SJCRH30 (cell line): ENCODE data around the gene CXCL17. TPM values are rescaled to one million over a fixed set of nuclear protein-coding genes. Genes with fewer than 3 reads are reported as not detected.
"Not testable (repeated sequence)": the region's sequence is repeated elsewhere in the genome, so short reads cannot be mapped to it uniquely, and the experiment has no call there.

ENCODE experiments used
- DNase-seq, 2 experiments: peaks; one replicate each; pipeline ENCODE4 v3.0.0-alpha.2; 2015 to 2020
- H3K27ac ChIP-seq: fragments of 250-450 bp; sonication (Bioruptor Pico); 2 replicates; pipeline ENCODE4 v1.5.1; 2020; ENCODE audit warnings: mild to moderate bottlenecking, moderate library complexity
- H3K27me3 ChIP-seq: fragments of 250-450 bp; sonication (Bioruptor Pico); 2 replicates; pipeline ENCODE4 v1.5.1; 2020; ENCODE audit warnings: mild to moderate bottlenecking, moderate library complexity
- H3K36me3 ChIP-seq: fragments of 250-450 bp; sonication (Bioruptor Pico); 2 replicates; pipeline ENCODE4 v1.5.1; 2020; ENCODE audit warnings: mild to moderate bottlenecking, moderate library complexity
- H3K4me1 ChIP-seq: fragments of 250-450 bp; sonication (Bioruptor Pico); 2 replicates; pipeline ENCODE4 v1.5.1; 2020; ENCODE audit warnings: mild to moderate bottlenecking, moderate library complexity
- H3K4me3 ChIP-seq: fragments of 250-450 bp; sonication (Bioruptor Pico); 2 replicates; pipeline ENCODE4 v1.5.1; 2020; ENCODE audit warnings: mild to moderate bottlenecking, moderate library complexity
- H3K9me3 ChIP-seq: fragments of 250-450 bp; sonication (Bioruptor Pico); replicated peaks from 2 replicates; pipeline ENCODE4 v1.5.1; 2020; ENCODE audit warnings: mild to moderate bottlenecking, moderate library complexity
- total RNA-seq: library from RNA; depleted of rRNA; stranded (reverse); fragments of >200 nt; shearing (Covaris generic); gene quantifications from 2 replicates; pipeline ENCODE4 v1.2.3, GENCODE V29; 2014; rRNA removed

CXCL17 gene, protein sequence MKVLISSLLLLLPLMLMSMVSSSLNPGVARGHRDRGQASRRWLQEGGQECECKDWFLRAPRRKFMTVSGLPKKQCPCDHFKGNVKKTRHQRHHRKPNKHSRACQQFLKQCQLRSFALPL
- total RNA-seq = not detected in 2 replicates

DNA sequence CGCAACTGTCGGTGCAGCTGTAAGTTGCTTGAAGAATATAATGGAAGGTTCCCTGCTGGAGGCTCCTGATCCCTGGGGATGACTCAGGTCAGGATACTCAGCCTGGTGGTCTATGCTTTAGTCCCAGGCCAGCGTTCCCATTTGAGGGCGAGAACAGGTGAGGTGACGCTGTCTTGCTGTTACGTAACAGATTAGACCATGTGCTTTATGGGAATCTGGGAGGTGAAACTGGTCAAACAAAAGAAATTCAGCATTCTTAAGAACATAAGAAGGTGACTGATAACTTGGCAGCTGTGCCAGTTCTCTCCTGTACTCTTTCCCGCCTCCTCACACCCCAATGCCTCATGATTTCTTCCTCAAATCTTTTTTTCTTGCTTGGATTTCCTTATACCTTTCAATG lies at the start of gene CXCL17:
TSS of gene CXCL17 (minus strand) at position 114 of the 400 bp plus-strand sequence. CDS start 114 bp downstream, outside the sequence.
- H3K4me3 ChIP-seq = no peak within 1 kb of the TSS
- H3K27ac ChIP-seq = no peak within 1 kb of the TSS
- H3K36me3 ChIP-seq = no peaks in the 10 kb centered on the region
- no peaks in the 10 kb centered on the region for H3K9me3 ChIP-seq
- H3K27me3 ChIP-seq = no peaks in the 10 kb centered on the region
- peak; percentile 11 to 37 for DNase-seq
- peaks cover 9% of the 10 kb centered on the region; the same call in 1 of the 2 replicates for H3K4me1 ChIP-seq

GRCh38 chr19:42488783-42489521 lies 46.2 kb upstream of the CXCL17 start:
- H3K27me3 ChIP-seq = peaks cover 7% of the 10 kb centered on the region; the same call in 1 of the 2 replicates
- DNase-seq = peak in 1 of 2 experiments; percentile 6
- no peak overlapping the region for H3K27ac ChIP-seq
- no peaks in the 10 kb centered on the region for H3K36me3 ChIP-seq
- no peaks in the 10 kb centered on the region for H3K9me3 ChIP-seq
- no peak overlapping the region for H3K4me3 ChIP-seq
- no peaks in the 10 kb centered on the region for H3K4me1 ChIP-seq

DNA sequence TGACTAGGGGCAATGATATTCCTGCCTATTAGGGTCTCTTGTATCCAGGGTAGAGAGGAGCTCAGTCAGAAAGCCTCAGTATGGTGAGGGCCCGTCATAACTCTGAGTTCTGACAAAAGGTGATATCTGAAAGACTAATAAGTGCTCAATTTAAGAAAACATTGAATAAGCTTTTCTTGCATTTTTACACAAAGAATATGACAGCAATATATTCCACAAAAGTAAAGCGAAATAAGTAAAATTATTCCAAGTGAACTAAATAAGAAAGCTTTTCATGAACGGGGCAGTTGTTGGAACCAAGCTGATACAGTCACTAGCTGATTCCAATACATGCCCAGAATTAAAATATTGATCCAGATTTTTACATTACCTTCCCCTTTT lies 45.0 kb upstream of the CXCL17 start:
- H3K9me3 ChIP-seq = no peaks in the 10 kb centered on the region
- no peak overlapping the region for H3K27ac ChIP-seq
- no peak for DNase-seq
- no peaks in the 10 kb centered on the region for H3K4me1 ChIP-seq
- H3K27me3 ChIP-seq = peaks cover 7% of the 10 kb centered on the region; the same call in 1 of the 2 replicates
- H3K4me3 ChIP-seq = no peak overlapping the region
- no peaks in the 10 kb centered on the region for H3K36me3 ChIP-seq

DNA sequence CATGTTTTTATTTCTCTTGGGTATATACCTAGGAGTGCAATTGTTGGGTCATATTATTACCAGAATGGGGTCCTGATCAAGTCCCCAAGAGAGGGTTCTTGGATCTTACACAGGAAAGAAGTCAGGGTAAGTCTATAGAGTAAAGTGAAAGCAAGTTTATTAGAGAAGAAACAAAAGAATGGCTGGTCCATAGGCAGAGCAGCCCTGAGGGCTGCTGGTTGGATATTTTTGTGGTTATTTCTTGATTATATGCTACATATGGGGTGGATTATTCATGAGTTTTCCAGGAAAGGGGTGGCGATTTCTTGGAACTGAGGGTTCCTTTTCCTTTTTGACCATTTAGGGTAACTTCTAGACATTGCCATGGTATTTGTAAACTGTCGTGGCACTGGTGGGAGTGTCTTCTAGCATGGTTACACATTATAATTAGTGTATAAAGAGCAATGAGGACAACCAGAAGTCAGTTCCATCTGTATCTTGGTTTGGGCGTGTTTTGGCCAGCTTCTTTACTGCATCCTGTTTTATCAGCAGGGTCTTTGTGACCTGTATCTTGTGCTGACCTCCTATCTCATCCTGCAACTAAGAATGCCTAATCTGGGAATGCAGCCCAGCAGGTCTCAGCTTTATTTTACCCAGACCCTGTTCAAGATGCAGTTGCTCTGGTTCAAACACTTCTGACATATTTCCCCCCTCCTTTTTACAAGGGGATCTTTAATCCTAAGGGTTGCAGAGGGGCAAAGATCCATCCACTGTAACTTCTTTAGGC lies 44.5 kb upstream of the CXCL17 start:
- no peak overlapping the region for H3K27ac ChIP-seq
- H3K4me1 ChIP-seq = no peaks in the 10 kb centered on the region
- DNase-seq = no peak
- H3K4me3 ChIP-seq = no peak overlapping the region
- no peaks in the 10 kb centered on the region for H3K36me3 ChIP-seq
- no peaks in the 10 kb centered on the region for H3K9me3 ChIP-seq
- H3K27me3 ChIP-seq = peaks cover 7% of the 10 kb centered on the region; the same call in 1 of the 2 replicates

DNA sequence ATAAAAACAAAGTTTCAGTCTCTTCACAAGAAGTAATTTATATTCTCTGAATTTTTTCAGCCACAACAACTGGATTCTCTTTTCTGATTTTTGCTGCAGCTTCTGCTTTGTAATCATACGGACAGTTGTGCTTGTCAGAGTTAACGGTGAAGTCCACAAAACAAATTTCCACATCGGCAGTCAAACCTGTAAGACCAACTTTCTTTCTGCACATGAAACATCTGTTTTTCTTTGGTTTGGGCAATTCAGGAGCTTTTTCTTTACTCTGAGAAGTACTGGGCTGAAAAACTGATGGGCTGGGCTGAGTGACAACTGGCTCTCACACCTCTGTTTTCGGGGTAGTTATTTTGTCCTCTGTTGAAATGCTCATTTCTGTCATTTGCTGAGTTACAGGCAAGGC lies 42.3 kb upstream of the CXCL17 start:
- DNase-seq, H3K9me3 ChIP-seq, H3K36me3 ChIP-seq, H3K27me3 ChIP-seq, H3K27ac ChIP-seq, H3K4me3 ChIP-seq, H3K4me1 ChIP-seq: not testable (repeated sequence)

DNA sequence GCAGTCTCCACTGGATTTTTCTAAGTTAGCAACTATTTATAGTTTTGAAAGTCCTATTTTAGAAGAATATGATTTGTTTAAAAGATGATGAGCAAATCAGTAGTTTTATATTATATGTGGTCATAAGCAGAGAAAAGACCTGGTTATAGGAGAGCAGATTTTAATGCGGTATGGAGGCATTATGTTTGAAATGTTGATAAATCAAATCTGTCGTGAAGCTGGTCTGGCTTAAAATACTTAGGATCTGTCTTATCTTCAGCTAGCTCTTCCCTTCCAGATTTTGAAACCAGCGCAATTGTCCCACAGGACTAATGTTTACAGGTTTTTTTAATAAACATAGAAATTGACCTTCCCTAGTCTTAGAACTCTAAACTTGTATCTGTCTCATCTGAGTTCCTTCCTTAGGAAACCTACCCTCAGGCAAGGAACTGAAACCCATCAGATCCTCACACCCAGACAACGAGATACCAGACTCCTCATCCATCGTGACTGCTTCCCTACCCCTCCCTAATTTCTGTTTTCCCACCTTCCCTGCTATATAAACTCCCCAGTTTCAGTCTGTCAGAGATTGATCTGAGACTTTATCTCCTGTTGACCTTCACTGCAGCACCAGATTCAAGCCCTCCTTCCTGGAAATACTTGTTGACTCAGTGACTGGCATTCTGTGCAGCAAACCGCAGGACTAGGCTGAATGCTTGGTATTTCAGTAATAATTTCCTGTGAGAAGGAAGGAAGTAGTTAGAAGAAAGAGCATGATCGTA lies 37.8 kb upstream of the CXCL17 start:
- Histone ChIP-seq H3K36me3 (no peaks in the 10 kb centered on the region), H3K27ac (no peak overlapping the region), H3K9me3 (no peaks in the 10 kb centered on the region), H3K4me3 (no peak overlapping the region), H3K4me1 (no peaks in the 10 kb centered on the region), H3K27me3 (no peaks in the 10 kb centered on the region)
- DNase-seq = no peak

GRCh38 chr19:42479736-42480135 lies 37.0 kb upstream of the CXCL17 start:
- H3K36me3 ChIP-seq = no peaks in the 10 kb centered on the region
- H3K4me1 ChIP-seq = no peaks in the 10 kb centered on the region
- H3K9me3 ChIP-seq = no peaks in the 10 kb centered on the region
- DNase-seq = no peak
- H3K27ac ChIP-seq = no peak overlapping the region
- no peak overlapping the region for H3K4me3 ChIP-seq
- H3K27me3 ChIP-seq = no peaks in the 10 kb centered on the region

GRCh38 chr19:42478765-42479311 lies 36.1 kb upstream of the CXCL17 start:
- Histone ChIP-seq H3K9me3 (no peaks in the 10 kb centered on the region), H3K27ac (no peak overlapping the region), H3K4me1 (no peaks in the 10 kb centered on the region), H3K36me3 (no peaks in the 10 kb centered on the region), H3K27me3 (no peaks in the 10 kb centered on the region), H3K4me3 (no peak overlapping the region)
- DNase-seq = no peak

DNA sequence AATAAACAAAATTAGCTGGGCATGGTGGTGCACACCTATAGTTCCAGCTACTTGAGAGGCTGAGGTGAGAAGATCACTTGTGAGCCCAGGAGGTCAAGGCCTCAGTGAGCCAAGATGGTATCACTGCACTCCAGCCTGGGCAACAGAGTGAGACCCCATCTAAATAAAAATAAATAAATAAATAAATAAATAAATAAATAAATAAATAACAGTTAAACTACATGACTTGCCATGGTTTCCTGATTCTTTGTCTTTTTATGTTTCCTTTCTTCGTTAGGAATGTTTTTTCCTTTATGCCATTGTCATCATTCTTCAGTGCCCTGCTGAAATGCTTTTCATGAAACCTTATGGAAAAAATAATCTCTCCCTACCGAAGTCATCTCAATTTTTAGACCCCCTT lies 35.2 kb upstream of the CXCL17 start:
- H3K9me3 ChIP-seq = no peaks in the 10 kb centered on the region
- no peak for DNase-seq
- H3K27ac ChIP-seq = no peak overlapping the region
- no peak overlapping the region for H3K4me3 ChIP-seq
- no peaks in the 10 kb centered on the region for H3K27me3 ChIP-seq
- H3K36me3 ChIP-seq = no peaks in the 10 kb centered on the region
- H3K4me1 ChIP-seq = no peaks in the 10 kb centered on the region

DNA sequence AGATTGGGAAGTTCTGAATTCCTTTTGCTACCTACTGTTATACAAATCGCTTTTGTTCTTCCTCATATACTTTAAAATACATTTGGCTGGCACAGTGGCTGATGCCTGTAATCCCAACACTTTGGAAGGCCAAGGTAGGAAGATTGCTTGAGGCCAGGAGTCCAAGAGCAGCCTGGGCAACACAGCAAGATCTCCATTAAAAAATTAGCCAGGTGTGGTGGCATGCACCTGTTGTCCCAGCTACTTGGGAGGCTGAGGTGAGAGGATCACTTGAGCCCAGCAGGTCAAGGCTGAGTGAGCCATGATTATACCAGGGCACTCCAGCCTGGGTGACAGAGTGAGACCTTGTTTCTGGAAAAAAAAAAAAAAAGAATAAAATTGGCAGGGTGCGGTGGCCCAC lies 34.4 kb upstream of the CXCL17 start:
- H3K4me1 ChIP-seq = no peaks in the 10 kb centered on the region
- no peaks in the 10 kb centered on the region for H3K36me3 ChIP-seq
- no peak overlapping the region for H3K4me3 ChIP-seq
- no peaks in the 10 kb centered on the region for H3K9me3 ChIP-seq
- DNase-seq = no peak
- no peak overlapping the region for H3K27ac ChIP-seq
- H3K27me3 ChIP-seq = no peaks in the 10 kb centered on the region

DNA sequence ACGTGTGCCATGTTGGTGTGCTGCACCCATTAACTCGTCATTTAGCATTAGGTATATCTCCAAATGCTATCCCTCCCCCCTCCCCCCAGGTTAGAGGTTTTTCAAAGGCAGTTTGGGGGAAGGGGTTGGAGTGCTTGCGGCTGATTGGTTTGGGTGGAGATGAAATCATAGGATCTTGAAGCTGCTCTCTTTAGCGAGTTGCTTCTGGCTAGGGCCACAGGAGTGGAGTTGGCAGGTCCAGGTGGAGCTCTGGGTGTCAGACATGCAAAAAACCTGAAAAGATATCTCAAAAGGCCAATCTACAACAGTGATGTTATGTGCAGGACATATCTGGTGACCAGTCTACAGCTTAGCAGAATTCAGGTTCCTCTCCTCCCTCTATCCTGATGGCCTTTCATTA lies 32.6 kb upstream of the CXCL17 start:
- H3K27me3 ChIP-seq = peaks cover 4% of the 10 kb centered on the region; the same call in 1 of the 2 replicates
- no peak overlapping the region for H3K4me3 ChIP-seq
- H3K4me1 ChIP-seq = no peaks in the 10 kb centered on the region
- no peak overlapping the region for H3K27ac ChIP-seq
- no peak for DNase-seq
- H3K9me3 ChIP-seq = no peaks in the 10 kb centered on the region
- no peaks in the 10 kb centered on the region for H3K36me3 ChIP-seq

- Histone ChIP-seq H3K27ac (no peak overlapping the region), H3K4me1 (peaks cover 3% of the 10 kb centered on the region; the same call in 1 of the 2 replicates), H3K9me3 (no peaks in the 10 kb centered on the region), H3K4me3 (no peak overlapping the region), H3K27me3 (peaks cover 4% of the 10 kb centered on the region; the same call in 1 of the 2 replicates), H3K36me3 (no peaks in the 10 kb centered on the region)
- no peak for DNase-seq
Observed at GRCh38 chr19:42474743-42475142, 32.0 kb upstream of the CXCL17 start.

DNA sequence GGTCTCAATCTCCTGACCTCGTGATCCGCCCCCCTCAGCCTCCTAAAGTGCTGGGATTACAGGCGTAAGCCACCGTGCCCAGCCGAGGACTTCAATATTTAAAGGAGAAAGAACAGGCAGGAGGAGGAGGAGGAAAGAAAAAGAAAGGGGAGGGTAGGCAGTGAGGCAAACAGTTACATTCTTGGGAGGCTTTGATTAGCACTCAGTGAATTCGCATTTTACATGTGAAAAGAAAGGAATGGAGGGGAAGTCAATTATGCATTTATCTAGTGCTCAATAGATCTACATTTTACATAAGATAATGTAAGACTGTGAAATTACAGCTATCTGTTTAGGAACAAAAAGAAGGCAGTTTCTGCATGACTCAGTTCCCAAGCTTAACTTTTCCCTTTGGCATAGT lies 30.9 kb upstream of the CXCL17 start:
- H3K4me1 ChIP-seq = peaks cover 7% of the 10 kb centered on the region; the same call in 1 of the 2 replicates
- H3K36me3 ChIP-seq = no peaks in the 10 kb centered on the region
- DNase-seq = no peak
- no peaks in the 10 kb centered on the region for H3K9me3 ChIP-seq
- peaks cover 4% of the 10 kb centered on the region; the same call in 1 of the 2 replicates for H3K27me3 ChIP-seq
- H3K27ac ChIP-seq = no peak overlapping the region
- no peak overlapping the region for H3K4me3 ChIP-seq

DNA sequence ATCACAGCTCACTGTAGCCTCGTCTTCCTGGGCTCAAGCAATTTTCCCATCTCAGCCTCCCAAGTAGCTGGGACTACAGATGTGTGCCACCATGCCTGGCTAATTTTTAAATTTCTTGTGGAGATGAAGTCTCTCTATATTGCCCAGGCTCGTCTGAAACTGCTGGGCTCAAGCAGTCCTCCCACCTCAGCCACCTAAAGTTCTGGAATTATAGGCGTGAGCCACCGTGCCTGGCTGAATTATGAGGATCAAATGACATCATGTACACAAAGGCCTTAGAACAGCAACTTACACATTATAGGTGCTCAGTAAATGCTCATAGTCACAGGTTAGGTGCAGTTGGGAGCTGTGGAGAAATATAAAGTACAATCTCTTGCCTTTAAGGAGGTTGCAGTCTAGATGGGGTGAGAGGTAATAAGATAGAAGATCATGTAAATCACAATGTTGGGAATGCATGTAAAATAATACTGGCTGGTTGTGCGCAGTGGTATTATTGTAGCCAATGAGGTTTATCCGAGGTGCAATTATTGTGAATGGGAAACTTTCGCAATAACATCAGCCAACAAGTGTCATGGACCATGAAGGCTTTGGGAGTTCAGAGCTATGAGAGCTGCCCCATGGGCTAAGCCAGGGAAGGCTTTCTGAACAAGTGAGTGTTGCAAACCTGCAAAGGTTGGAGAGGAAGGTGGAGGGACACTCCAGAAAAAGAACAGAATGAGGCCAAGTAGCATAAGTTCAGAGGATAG lies 29.8 kb upstream of the CXCL17 start:
- DNase-seq = no peak
- Histone ChIP-seq H3K27me3 (peaks cover 4% of the 10 kb centered on the region; the same call in 1 of the 2 replicates), H3K36me3 (no peaks in the 10 kb centered on the region), H3K27ac (no peak overlapping the region), H3K9me3 (no peaks in the 10 kb centered on the region), H3K4me3 (no peak overlapping the region), H3K4me1 (peaks cover 13% of the 10 kb centered on the region; the same call in 1 of the 2 replicates)
